Neuronal stem cell (in vitro differentiated cells): Measurements from ENCODE around the gene CEBPA.
A peak's percentile ranks its signal among the peaks of the same experiment; 100 is the strongest.

Experiments used
- DNase-seq: peaks from one replicate; pipeline ENCODE4 v3.0.0-alpha.2; 2013; ENCODE audit warnings: low spot score
- H2AFZ ChIP-seq: one replicate; pipeline ENCODE4 v1.6.1; 2013; ENCODE audit warnings: mild to moderate bottlenecking, low read length, inconsistent platforms
- H2AK5ac ChIP-seq: 2 replicates; pipeline ENCODE4 v1.6.1; 2013; ENCODE audit warnings: low read depth, mild to moderate bottlenecking, inconsistent platforms, low read length, moderate library complexity, mixed read lengths
- H2BK120ac ChIP-seq: 2 replicates; pipeline ENCODE4 v1.6.1; 2013; ENCODE audit warnings: low read depth, mild to moderate bottlenecking, inconsistent platforms, low read length, moderate library complexity, mixed read lengths
- H2BK12ac ChIP-seq: one replicate; pipeline ENCODE4 v1.6.1; 2013; ENCODE audit warnings: low read length, inconsistent platforms
- H2BK15ac ChIP-seq: 2 replicates; pipeline ENCODE4 v1.6.1; 2013; ENCODE audit warnings: mild to moderate bottlenecking, low read length, inconsistent platforms, mixed read lengths
- H2BK5ac ChIP-seq: one replicate; pipeline ENCODE4 v1.6.1; 2013; ENCODE audit warnings: inconsistent platforms, mild to moderate bottlenecking, low read length, moderate library complexity
- H3K14ac ChIP-seq: one replicate; pipeline ENCODE4 v1.6.1; 2013; ENCODE audit warnings: low read length, inconsistent platforms
- H3K18ac ChIP-seq: 2 replicates; pipeline ENCODE4 v1.6.1; 2013; ENCODE audit warnings: low read length, inconsistent platforms
- H3K23ac ChIP-seq: 2 replicates; pipeline ENCODE4 v1.6.1; 2013; ENCODE audit warnings: low read depth, mild to moderate bottlenecking, mixed read lengths, low read length, inconsistent platforms; ENCODE audit not compliant: poor library complexity
- H3K27ac ChIP-seq: replicated peaks from 3 replicates; pipeline ENCODE4 v1.5.1; 2013; ENCODE audit warnings: low read length, inconsistent platforms
- H3K27me3 ChIP-seq, 3 experiments: 2 replicates each; pipeline ENCODE4 v1.6.1; 2013; ENCODE audit warnings: low read length in 3 of 3, mild to moderate bottlenecking in 2 of 3, inconsistent platforms in 1 of 3, low read depth in 1 of 3, mixed read lengths in 1 of 3, moderate library complexity in 1 of 3; ENCODE audit not compliant: control insufficient read depth in 3 of 3, insufficient read depth in 3 of 3
- H3K36me3 ChIP-seq, 2 donors: replicated peaks in 1 of 2; 2 replicates each; pipeline ENCODE4 v1.6.1; 2013; ENCODE audit warnings: low read length in 2 of 2; ENCODE audit not compliant: control insufficient read depth in 2 of 2, insufficient read depth in 2 of 2
- H3K4ac ChIP-seq: 2 replicates; pipeline ENCODE4 v1.6.1; 2013; ENCODE audit warnings: inconsistent platforms, mild to moderate bottlenecking, low read length, moderate library complexity
- H3K4me1 ChIP-seq, 2 donors: 1 replicate in 1 of 2; 2 replicates in 1 of 2; pipeline ENCODE4 v1.6.1; 2013; ENCODE audit warnings: low read length in 2 of 2, low read depth in 1 of 2; ENCODE audit not compliant: control insufficient read depth in 2 of 2, insufficient read depth in 1 of 2
- H3K4me2 ChIP-seq: one replicate; pipeline ENCODE4 v1.6.1; 2013; ENCODE audit warnings: mild to moderate bottlenecking, low read length, inconsistent platforms; ENCODE audit not compliant: insufficient read depth, poor library complexity, severe bottlenecking
- H3K4me3 ChIP-seq, 2 donors: 2 replicates each; pipeline ENCODE4 v1.5.1; 2013; ENCODE audit warnings: low read length in 2 of 2, mild to moderate bottlenecking in 2 of 2, inconsistent platforms in 1 of 2, moderate library complexity in 1 of 2
- H3K79me1 ChIP-seq: one replicate; pipeline ENCODE4 v1.6.1; 2013; ENCODE audit warnings: low read depth, mild to moderate bottlenecking, inconsistent platforms, low read length, moderate library complexity
- H3K9ac ChIP-seq: one replicate; pipeline ENCODE4 v1.6.1; 2013; ENCODE audit warnings: mild to moderate bottlenecking, low read depth, low read length, inconsistent platforms; ENCODE audit not compliant: poor library complexity
- H3K9me3 ChIP-seq, 2 donors: replicated peaks in 1 of 2; 2 replicates each; pipeline versions ENCODE3 to v1.6.1; 2013; ENCODE audit warnings: low read length in 2 of 2, mild to moderate bottlenecking in 2 of 2, inconsistent platforms in 1 of 2, low read depth in 1 of 2, mixed read lengths in 1 of 2, moderate library complexity in 1 of 2; ENCODE audit not compliant: control insufficient read depth in 2 of 2, insufficient read depth in 1 of 2
- H4K8ac ChIP-seq: one replicate; pipeline ENCODE4 v1.6.1; 2013; ENCODE audit warnings: low read depth, mild to moderate bottlenecking, inconsistent platforms, low read length, moderate library complexity
- H4K91ac ChIP-seq: one replicate; pipeline ENCODE4 v1.6.1; 2013; ENCODE audit warnings: low read length, low read depth, mild to moderate bottlenecking, inconsistent platforms; ENCODE audit not compliant: poor library complexity
- WGBS, 2 donors: extraction: QIAGEN DNeasy Blood & Tissue Kit; methylation state at CpG; one replicate each; pipeline ENCODE4 v1.1.7; 2013; ENCODE audit warnings: missing lambda C conversion rate in 2 of 2, mixed read lengths in 1 of 2; ENCODE audit not compliant: insufficient read length in 2 of 2, insufficient replicate concordance in 1 of 2; ENCODE audit errors: extremely low coverage in 2 of 2; 5-methylcytosine and 5-hydroxymethylcytosine counted together

Gene CEBPA

GRCh38 chr19:33306853-33307792 is 4.8 kb upstream of the CEBPA start:
- Histone ChIP-seq H3K18ac (no peak overlapping the region), H2BK120ac (no peak overlapping the region), H2BK15ac (no peak overlapping the region), H2AFZ (no peak overlapping the region), H3K9me3 (peaks cover 0 to 4% of the 10 kb centered on the region in 2 donors), H2AK5ac (no peak overlapping the region), H3K4ac (no peak overlapping the region), H3K27ac (no peak overlapping the region), H3K79me1 (peaks cover 2% of the 10 kb centered on the region), H2BK5ac (no peak overlapping the region), H3K4me3 (no peak overlapping the region), H3K27me3 (peaks cover 0 to 13% (median 10%) of the 10 kb centered on the region in 3 experiments), H4K91ac (no peak overlapping the region), H2BK12ac (no peak overlapping the region), H3K4me1 (peaks cover under 1 to 5% of the 10 kb centered on the region in 2 donors), H4K8ac (no peak overlapping the region), H3K4me2 (no peak overlapping the region), H3K23ac (no peak overlapping the region), H3K36me3 (no peaks in the 10 kb centered on the region), H3K14ac (no peak overlapping the region), H3K9ac (no peak overlapping the region)
- no peak for DNase-seq
- no CpG with 5 or more reads among the region's 12 CpGs for WGBS, 2 donors

GRCh38 chr19:33306191-33306590 is 3.9 kb upstream of the CEBPA start:
- WGBS, 2 donors: no CpG with 5 or more reads among the region's 5 CpGs
- H3K4me1 ChIP-seq: peaks cover 4 to 7% of the 10 kb centered on the region in 2 donors
- no peak overlapping the region for H3K23ac ChIP-seq
- no peak overlapping the region for H3K4me3 ChIP-seq
- H3K14ac ChIP-seq: no peak overlapping the region
- no peak overlapping the region for H2BK5ac ChIP-seq
- H3K27ac ChIP-seq: no peak overlapping the region
- no peaks in the 10 kb centered on the region for H3K36me3 ChIP-seq
- H4K91ac ChIP-seq: no peak overlapping the region
- peaks cover 4 to 23% (median 16%) of the 10 kb centered on the region in 3 experiments for H3K27me3 ChIP-seq
- DNase-seq: no peak
- H2BK15ac ChIP-seq: no peak overlapping the region
- H3K9me3 ChIP-seq: peaks cover 0 to 4% of the 10 kb centered on the region in 2 donors
- H4K8ac ChIP-seq: no peak overlapping the region
- H3K79me1 ChIP-seq: peaks cover 2% of the 10 kb centered on the region
- no peak overlapping the region for H2BK120ac ChIP-seq
- peak overlapping the region; percentile 35 for H2AK5ac ChIP-seq
- no peak overlapping the region for H2AFZ ChIP-seq
- H2BK12ac ChIP-seq: no peak overlapping the region
- no peak overlapping the region for H3K4me2 ChIP-seq
- H3K4ac ChIP-seq: no peak overlapping the region
- H3K9ac ChIP-seq: no peak overlapping the region
- H3K18ac ChIP-seq: no peak overlapping the region

DNA sequence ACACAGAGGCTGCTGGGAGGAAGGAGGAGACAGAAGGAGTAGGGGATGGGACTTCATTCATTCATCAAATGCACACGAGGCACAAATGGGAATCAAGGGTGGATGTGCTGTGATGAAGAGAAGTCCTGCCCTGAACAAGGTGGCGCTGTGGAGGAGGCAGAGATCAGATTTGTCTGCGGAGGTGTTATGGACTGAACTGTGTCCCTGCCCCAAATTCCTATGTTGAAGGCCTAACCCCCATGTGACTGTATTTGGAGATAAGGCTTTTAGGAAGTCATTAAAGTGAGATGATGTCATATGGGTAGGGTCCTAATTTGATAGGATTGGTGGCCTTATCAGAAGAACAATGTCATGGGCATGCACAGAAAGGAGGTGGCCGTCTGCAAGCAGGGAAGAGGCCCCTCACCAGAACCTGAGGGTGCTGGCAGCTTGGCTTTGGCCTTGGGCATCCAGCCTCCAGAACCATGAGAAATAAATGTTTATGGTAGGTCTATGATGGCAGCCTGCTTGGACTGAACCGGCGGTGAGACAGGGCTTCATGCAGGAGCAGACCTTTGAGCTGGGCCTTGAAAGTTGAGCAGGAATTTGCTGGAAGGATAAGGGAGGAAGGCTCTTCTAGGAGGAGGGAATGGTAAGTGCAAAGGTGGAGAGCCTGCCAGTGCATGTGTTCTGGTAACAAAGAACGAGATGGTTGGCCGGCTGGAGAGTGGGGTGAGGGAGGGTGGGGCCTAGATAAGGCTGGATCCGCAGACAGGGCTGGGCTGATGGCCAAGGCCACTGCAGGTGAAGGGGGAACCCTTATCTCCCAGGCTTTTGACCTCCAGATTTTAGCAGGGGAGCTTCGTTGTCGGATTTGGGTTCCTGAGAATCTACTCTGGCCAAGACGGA is 2.7 kb upstream of the CEBPA start:
- H3K4me3 ChIP-seq: no peak overlapping the region
- H3K79me1 ChIP-seq: peaks cover 2% of the 10 kb centered on the region
- no peak overlapping the region for H2AFZ ChIP-seq
- H2BK12ac ChIP-seq: no peak overlapping the region
- peak overlapping the region; percentile 6 for H2BK15ac ChIP-seq
- no peak overlapping the region for H3K4me2 ChIP-seq
- H3K18ac ChIP-seq: no peak overlapping the region
- peaks cover 14 to 35% (median 28%) of the 10 kb centered on the region in 3 experiments for H3K27me3 ChIP-seq
- H3K27ac ChIP-seq: no peak overlapping the region
- no peak for DNase-seq
- WGBS, 2 donors: no CpG with 5 or more reads among the region's 12 CpGs
- peaks cover 4 to 9% of the 10 kb centered on the region in 2 donors for H3K4me1 ChIP-seq
- H3K23ac ChIP-seq: peak overlapping the region; percentile 21
- H4K8ac ChIP-seq: no peak overlapping the region
- no peak overlapping the region for H2BK5ac ChIP-seq
- peaks cover 0 to 4% of the 10 kb centered on the region in 2 donors for H3K9me3 ChIP-seq
- H3K14ac ChIP-seq: no peak overlapping the region
- no peak overlapping the region for H3K4ac ChIP-seq
- H3K36me3 ChIP-seq: no peaks in the 10 kb centered on the region
- H2BK120ac ChIP-seq: no peak overlapping the region
- no peak overlapping the region for H2AK5ac ChIP-seq
- H3K9ac ChIP-seq: no peak overlapping the region
- no peak overlapping the region for H4K91ac ChIP-seq
